Measurements from ENCODE around the gene GLMP.

DNA sequence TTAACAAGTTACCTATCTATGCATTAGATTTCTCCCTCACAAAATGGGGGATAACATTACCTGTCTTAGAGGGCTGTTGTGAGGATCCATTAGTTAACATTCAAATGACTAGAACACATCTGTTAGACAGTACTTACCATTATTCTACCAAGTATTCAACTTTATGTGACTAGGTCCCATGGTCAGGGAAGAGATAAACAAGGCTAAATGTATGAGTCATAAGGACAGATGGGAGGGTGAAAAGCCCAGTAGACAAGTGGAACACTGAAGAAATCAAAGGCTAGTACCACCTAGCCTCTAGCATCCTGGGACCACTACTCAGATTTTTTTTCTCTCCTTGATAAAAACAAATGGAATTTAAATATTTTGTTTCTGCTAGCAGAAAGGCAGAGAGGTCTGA is 12.6 kb upstream of the GLMP start:
- TF ChIP-seq, protein P1, sequence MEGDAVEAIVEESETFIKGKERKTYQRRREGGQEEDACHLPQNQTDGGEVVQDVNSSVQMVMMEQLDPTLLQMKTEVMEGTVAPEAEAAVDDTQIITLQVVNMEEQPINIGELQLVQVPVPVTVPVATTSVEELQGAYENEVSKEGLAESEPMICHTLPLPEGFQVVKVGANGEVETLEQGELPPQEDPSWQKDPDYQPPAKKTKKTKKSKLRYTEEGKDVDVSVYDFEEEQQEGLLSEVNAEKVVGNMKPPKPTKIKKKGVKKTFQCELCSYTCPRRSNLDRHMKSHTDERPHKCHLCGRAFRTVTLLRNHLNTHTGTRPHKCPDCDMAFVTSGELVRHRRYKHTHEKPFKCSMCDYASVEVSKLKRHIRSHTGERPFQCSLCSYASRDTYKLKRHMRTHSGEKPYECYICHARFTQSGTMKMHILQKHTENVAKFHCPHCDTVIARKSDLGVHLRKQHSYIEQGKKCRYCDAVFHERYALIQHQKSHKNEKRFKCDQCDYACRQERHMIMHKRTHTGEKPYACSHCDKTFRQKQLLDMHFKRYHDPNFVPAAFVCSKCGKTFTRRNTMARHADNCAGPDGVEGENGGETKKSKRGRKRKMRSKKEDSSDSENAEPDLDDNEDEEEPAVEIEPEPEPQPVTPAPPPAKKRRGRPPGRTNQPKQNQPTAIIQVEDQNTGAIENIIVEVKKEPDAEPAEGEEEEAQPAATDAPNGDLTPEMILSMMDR (IDR thresholded peaks at IDR 0.05): no peak
- no peak for TF ChIP-seq POLR2A (IDR thresholded peaks at IDR 0.05)
